SK-N-SH treated with all-trans-retinoic acid at 6 μM for 48 hours (cell line): Measurements from ENCODE around the gene TMEM132A.

Experiments
- ARNTL ChIP-seq: fragments of 450-650 bp; formaldehyde crosslinking; IDR thresholded peaks from 2 replicates; pipeline ENCODE4 v1.5.0; 2020; ENCODE audit warnings: low read depth, mild to moderate bottlenecking, moderate library complexity, borderline replicate concordance
- RARB ChIP-seq: fragments of 250-450 bp; sonication (Bioruptor Pico); IDR thresholded peaks from 2 replicates; pipeline ENCODE4 v1.8.0; 2021; ENCODE audit warnings: mild to moderate bottlenecking, moderate library complexity
- ZFP3 ChIP-seq: fragments of 250-450 bp; sonication (Bioruptor Pico); IDR thresholded peaks from 2 replicates; pipeline ENCODE4 v1.5.0; 2020; ENCODE audit warnings: mild to moderate bottlenecking, moderate library complexity
- ZFP30 ChIP-seq: fragments of 450-650 bp; formaldehyde crosslinking; IDR thresholded peaks from 2 replicates; pipeline ENCODE4 v1.5.0; 2022; ENCODE audit warnings: mild to moderate bottlenecking, moderate library complexity
- TF ChIP-seq, protein P1 (sequence below): fragments of 250-450 bp; sonication (Bioruptor Pico); IDR thresholded peaks from 2 replicates; pipeline ENCODE4 v1.5.1; 2021; ENCODE audit warnings: mild to moderate bottlenecking, moderate library complexity

DNA sequence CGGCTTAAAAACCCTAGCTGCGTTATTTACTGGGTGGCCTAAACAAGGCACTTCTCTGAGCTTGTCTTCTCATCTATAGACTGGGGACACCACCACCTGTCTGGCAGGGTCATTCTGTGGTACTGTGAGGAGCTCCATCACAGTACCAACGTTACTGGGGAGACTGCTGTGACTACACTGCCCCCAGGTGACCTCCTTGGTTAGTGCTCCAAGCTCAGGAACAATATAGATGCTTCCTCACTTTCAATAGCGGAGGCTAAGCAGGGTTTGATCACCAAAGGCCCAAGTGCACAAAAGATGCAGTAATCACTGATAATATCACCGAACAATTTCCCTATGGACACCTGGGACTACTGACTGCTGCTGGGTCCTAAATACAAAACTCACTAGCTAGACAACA is 36.7 kb upstream of the TMEM132A start:
- TF ChIP-seq ARNTL (CRISPR knock-in tag) (no peak), ZFP30 (CRISPR knock-in tag) (no peak), RARB (CRISPR knock-in tag) (no peak), ZFP3 (no peak)
- TF ChIP-seq, protein P1, sequence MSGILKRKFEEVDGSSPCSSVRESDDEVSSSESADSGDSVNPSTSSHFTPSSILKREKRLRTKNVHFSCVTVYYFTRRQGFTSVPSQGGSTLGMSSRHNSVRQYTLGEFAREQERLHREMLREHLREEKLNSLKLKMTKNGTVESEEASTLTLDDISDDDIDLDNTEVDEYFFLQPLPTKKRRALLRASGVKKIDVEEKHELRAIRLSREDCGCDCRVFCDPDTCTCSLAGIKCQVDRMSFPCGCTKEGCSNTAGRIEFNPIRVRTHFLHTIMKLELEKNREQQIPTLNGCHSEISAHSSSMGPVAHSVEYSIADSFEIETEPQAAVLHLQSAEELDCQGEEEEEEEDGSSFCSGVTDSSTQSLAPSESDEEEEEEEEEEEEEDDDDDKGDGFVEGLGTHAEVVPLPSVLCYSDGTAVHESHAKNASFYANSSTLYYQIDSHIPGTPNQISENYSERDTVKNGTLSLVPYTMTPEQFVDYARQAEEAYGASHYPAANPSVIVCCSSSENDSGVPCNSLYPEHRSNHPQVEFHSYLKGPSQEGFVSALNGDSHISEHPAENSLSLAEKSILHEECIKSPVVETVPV = no peak
